ENCODE measurements around the gene CRACR2B. TPM values are rescaled to one million over a fixed set of nuclear protein-coding genes. Genes with fewer than 3 reads are reported as not detected.

Gene CRACR2B
- total and polyA plus RNA-seq, 2 donors (not counting 1 experiment from before 2014, with no cell fraction given) = 9.7 to 67.7 TPM

DNA sequence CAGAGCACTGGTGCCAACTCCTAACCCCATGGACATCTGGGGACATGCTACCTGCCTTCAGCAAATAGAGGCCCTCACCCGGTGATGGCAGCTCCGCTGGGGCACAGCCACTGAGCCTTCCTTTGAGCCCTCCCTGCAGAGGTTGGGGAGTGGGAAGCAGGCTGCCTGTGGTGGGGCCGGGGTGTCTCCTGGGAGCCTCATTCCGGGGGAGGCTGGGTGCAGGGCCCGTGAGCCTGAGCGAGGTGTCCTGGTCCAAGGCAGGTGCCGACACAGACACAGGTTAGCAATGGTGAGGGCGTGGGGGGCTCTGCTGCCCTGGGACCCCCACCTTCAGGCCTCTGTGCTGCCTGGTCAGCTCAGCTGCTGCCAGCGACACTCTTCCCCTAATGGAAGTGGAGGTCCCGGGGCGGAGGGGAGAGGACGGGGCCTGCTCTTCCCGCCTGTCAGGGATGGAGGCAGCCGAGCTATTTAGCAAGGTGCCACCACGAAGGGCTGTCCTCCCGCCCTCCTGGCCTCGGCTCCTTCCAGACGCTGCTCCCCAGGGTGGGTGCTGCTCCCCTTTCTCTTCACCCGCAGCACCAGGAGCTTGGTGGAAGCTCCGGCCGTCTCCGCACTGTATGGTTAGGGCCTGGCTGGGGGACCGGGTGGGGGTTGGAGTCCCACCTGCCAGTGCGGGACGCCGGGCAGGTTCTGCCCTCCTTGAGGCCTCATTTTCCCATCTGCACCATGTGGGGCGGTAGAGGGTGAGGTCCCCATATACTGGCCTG is 26.1 kb downstream of the CRACR2B start:
- DNase-seq (no peak), ATAC-seq (ENCODE audit: low read depth) (no peak)
- H3K4me2 ChIP-seq (replicated peaks; ENCODE audit: low read depth, low read length, poor library complexity, severe bottlenecking) = no peak overlapping the region
- H3K4me3 Mint-ChIP-seq = no peak overlapping the region
- H3K79me2 ChIP-seq (ENCODE audit: control insufficient read depth, insufficient read depth, low read length) = no peaks in the 10 kb centered on the region
- H3K4me3 ChIP-seq (ENCODE audit: control extremely low read depth in 1 of 5, extremely low read depth in 1 of 5, insufficient read depth in 1 of 5, low read depth in 2 of 5, low read length in 4 of 5) = no peak overlapping the region
- 94% methylated on average over 23 of the region's 27 CpGs for WGBS (ENCODE audit: insufficient coverage)
- no peaks in the 10 kb centered on the region for H3K9me3 Mint-ChIP-seq (ENCODE audit: insufficient read depth)
- intact Hi-C loops (cut with micrococcal nuclease) = no loop called here
- no peaks in the 10 kb centered on the region for H3K9me3 ChIP-seq (ENCODE audit: control extremely low read depth in 1 of 3, control insufficient read depth in 2 of 3, insufficient read depth in 1 of 3, low read length in 2 of 3)
- ChIA-PET CTCF (no interaction called here), POLR2A (no interaction called here)
- H3K4me1 Mint-ChIP-seq = peaks cover 1% of the 10 kb centered on the region
- peaks cover 3% of the 10 kb centered on the region for H3K27me3 Mint-ChIP-seq
- peaks cover 0 to 6% (median 0%) of the 10 kb centered on the region in 4 experiments for H3K27me3 ChIP-seq (replicated peaks in 1 of 4; ENCODE audit: control extremely low read depth in 1 of 4, control insufficient read depth in 3 of 4, insufficient read depth in 4 of 4, low read length in 3 of 4)
- H3K9ac ChIP-seq (ENCODE audit: low read length) = no peak overlapping the region
- TF ChIP-seq, protein P1, sequence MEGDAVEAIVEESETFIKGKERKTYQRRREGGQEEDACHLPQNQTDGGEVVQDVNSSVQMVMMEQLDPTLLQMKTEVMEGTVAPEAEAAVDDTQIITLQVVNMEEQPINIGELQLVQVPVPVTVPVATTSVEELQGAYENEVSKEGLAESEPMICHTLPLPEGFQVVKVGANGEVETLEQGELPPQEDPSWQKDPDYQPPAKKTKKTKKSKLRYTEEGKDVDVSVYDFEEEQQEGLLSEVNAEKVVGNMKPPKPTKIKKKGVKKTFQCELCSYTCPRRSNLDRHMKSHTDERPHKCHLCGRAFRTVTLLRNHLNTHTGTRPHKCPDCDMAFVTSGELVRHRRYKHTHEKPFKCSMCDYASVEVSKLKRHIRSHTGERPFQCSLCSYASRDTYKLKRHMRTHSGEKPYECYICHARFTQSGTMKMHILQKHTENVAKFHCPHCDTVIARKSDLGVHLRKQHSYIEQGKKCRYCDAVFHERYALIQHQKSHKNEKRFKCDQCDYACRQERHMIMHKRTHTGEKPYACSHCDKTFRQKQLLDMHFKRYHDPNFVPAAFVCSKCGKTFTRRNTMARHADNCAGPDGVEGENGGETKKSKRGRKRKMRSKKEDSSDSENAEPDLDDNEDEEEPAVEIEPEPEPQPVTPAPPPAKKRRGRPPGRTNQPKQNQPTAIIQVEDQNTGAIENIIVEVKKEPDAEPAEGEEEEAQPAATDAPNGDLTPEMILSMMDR (IDR thresholded peaks at IDR 0.05) = no peak
- no peak for TF ChIP-seq EZH2 (IDR thresholded peaks at IDR 0.05; ENCODE audit: borderline replicate concordance, insufficient read depth, low read depth, low read length, poor library complexity, severe bottlenecking)
- no peaks in the 10 kb centered on the region for H3K36me3 ChIP-seq (replicated peaks in 1 of 2; ENCODE audit: control extremely low read depth in 1 of 2, control insufficient read depth in 1 of 2, extremely low read depth in 1 of 2, insufficient read depth in 2 of 2, low read length in 1 of 2)
- H3K27ac ChIP-seq (ENCODE audit: low read length in 2 of 2) = no peak overlapping the region
- peaks cover 4% of the 10 kb centered on the region for H4K20me1 ChIP-seq (ENCODE audit: control insufficient read depth, insufficient read depth, low read length, poor library complexity, severe bottlenecking)
- peaks cover 4 to 5% of the 10 kb centered on the region in 2 donors for H3K4me1 ChIP-seq (ENCODE audit: control insufficient read depth in 2 of 2, insufficient read depth in 2 of 2, low read length in 2 of 2)
- no peak overlapping the region for H2AFZ ChIP-seq (ENCODE audit: insufficient read depth, low read depth, low read length, poor library complexity, severe bottlenecking)
- no peak overlapping the region for H3K27ac Mint-ChIP-seq

- no peak for TF ChIP-seq EZH2 (IDR thresholded peaks at IDR 0.05; ENCODE audit: borderline replicate concordance, insufficient read depth, low read depth, low read length, poor library complexity, severe bottlenecking)
- TF ChIP-seq, protein P1 (IDR thresholded peaks at IDR 0.05) = no peak
- H3K9me3 ChIP-seq (ENCODE audit: control extremely low read depth in 1 of 3, control insufficient read depth in 2 of 3, insufficient read depth in 1 of 3, low read length in 2 of 3) = no peaks in the 10 kb centered on the region
- peaks cover 1% of the 10 kb centered on the region for H3K4me1 Mint-ChIP-seq
- H3K9me3 Mint-ChIP-seq (ENCODE audit: insufficient read depth) = no peaks in the 10 kb centered on the region
- no peak overlapping the region for H3K4me2 ChIP-seq (replicated peaks; ENCODE audit: low read depth, low read length, poor library complexity, severe bottlenecking)
- H3K36me3 ChIP-seq (replicated peaks in 1 of 2; ENCODE audit: control extremely low read depth in 1 of 2, control insufficient read depth in 1 of 2, extremely low read depth in 1 of 2, insufficient read depth in 2 of 2, low read length in 1 of 2) = no peaks in the 10 kb centered on the region
- no peak overlapping the region for H3K4me3 ChIP-seq (ENCODE audit: control extremely low read depth in 1 of 5, extremely low read depth in 1 of 5, insufficient read depth in 1 of 5, low read depth in 2 of 5, low read length in 4 of 5)
- ChIA-PET POLR2A (no interaction called here), CTCF (no interaction called here)
- H3K27ac Mint-ChIP-seq = no peak overlapping the region
- DNase-seq (no peak), ATAC-seq (ENCODE audit: low read depth) (no peak)
- H2AFZ ChIP-seq (ENCODE audit: insufficient read depth, low read depth, low read length, poor library complexity, severe bottlenecking) = no peak overlapping the region
- H3K27me3 ChIP-seq (replicated peaks in 1 of 4; ENCODE audit: control extremely low read depth in 1 of 4, control insufficient read depth in 3 of 4, insufficient read depth in 4 of 4, low read length in 3 of 4) = no peaks in the 10 kb centered on the region
- 92% methylated on average over 19 of the region's 20 CpGs for WGBS (ENCODE audit: insufficient coverage)
- no peak overlapping the region for H3K4me3 Mint-ChIP-seq
- peaks cover 3% of the 10 kb centered on the region for H3K27me3 Mint-ChIP-seq
- H3K9ac ChIP-seq (ENCODE audit: low read length) = no peak overlapping the region
- H3K79me2 ChIP-seq (ENCODE audit: control insufficient read depth, insufficient read depth, low read length) = no peaks in the 10 kb centered on the region
- H3K4me1 ChIP-seq (ENCODE audit: control insufficient read depth in 2 of 2, insufficient read depth in 2 of 2, low read length in 2 of 2) = no peaks in the 10 kb centered on the region
- H4K20me1 ChIP-seq (ENCODE audit: control insufficient read depth, insufficient read depth, low read length, poor library complexity, severe bottlenecking) = no peaks in the 10 kb centered on the region
- intact Hi-C loops (cut with micrococcal nuclease) = no loop called here
- no peak overlapping the region for H3K27ac ChIP-seq (ENCODE audit: low read length in 2 of 2)
Measured at GRCh38 chr11:854601-855329, 27.0 kb downstream of the CRACR2B start.
